B cell (primary cell): ENCODE results near the gene LSS. TPM values are rescaled to one million over a fixed set of nuclear protein-coding genes. Genes with fewer than 3 reads are reported as not detected.

Experiments used
- ATAC-seq: fragments of 200-7000 bp; cut with Tn5 transposase; one replicate; pipeline ENCODE4 v1.10.0; 2021; ENCODE audit warnings: low read depth, mild to moderate bottlenecking, moderate number of reproducible peaks, moderate library complexity
- CTCF ChIA-PET: fragments of 350-600 bp; sonication (Branson Sonifier 250); formaldehyde crosslinking; loops from one replicate; lab custom pipeline; 2021; ENCODE audit warnings: antibody characterized with exemption, inconsistent platforms; lab: Charles Lee
- POLR2A ChIA-PET: fragments of 350-600 bp; sonication (Branson Sonifier 250); formaldehyde crosslinking; loops from one replicate; lab custom pipeline; 2021; ENCODE audit warnings: antibody characterized with exemption; lab: Charles Lee
- DNase-seq: peaks from one replicate; pipeline ENCODE4 v3.0.0; 2013
- H2AFZ ChIP-seq: 2 replicates; pipeline ENCODE4 v1.6.1; 2012; ENCODE audit warnings: mild to moderate bottlenecking, low read depth, low read length; ENCODE audit not compliant: insufficient read depth, poor library complexity, severe bottlenecking
- H3K27ac ChIP-seq, 2 donors: 1 replicate in 1 of 2; 2 replicates in 1 of 2; pipeline ENCODE4 v1.5.1; 2012 to 2013; ENCODE audit warnings: low read length in 2 of 2, mild to moderate bottlenecking in 2 of 2, moderate library complexity in 1 of 2
- H3K27me3 ChIP-seq, 4 experiments: fragments of 200-600 bp in 1 of 4; sonication (generic) in 1 of 4; replicated peaks in 1 of 4; 1 replicate in 2 of 4; 2 replicates in 2 of 4; pipeline versions ENCODE4 v1.6.1 to v1.7.0; 2013 to 2016; ENCODE audit warnings: low read length in 3 of 4, mild to moderate bottlenecking in 2 of 4, mixed read lengths in 1 of 4, moderate library complexity in 1 of 4; ENCODE audit not compliant: insufficient read depth in 4 of 4, control insufficient read depth in 3 of 4; ENCODE audit errors: control extremely low read depth in 1 of 4
- H3K36me3 ChIP-seq, 2 experiments: replicated peaks in 1 of 2; 1 replicate in 1 of 2; 2 replicates in 1 of 2; pipeline versions ENCODE4 v1.6.1 to v1.7.1; 2013; ENCODE audit warnings: low read length in 1 of 2; ENCODE audit not compliant: insufficient read depth in 2 of 2, control insufficient read depth in 1 of 2; ENCODE audit errors: control extremely low read depth in 1 of 2, extremely low read depth in 1 of 2
- H3K4me1 ChIP-seq, 2 donors: fragments of 200-600 bp in 1 of 2; sonication (generic) in 1 of 2; 1 replicate in 1 of 2; 2 replicates in 1 of 2; pipeline versions ENCODE4 v1.5.1 to v1.6.1; 2013 to 2017; ENCODE audit warnings: low read length in 2 of 2; ENCODE audit not compliant: control insufficient read depth in 2 of 2, insufficient read depth in 2 of 2
- H3K4me2 ChIP-seq: replicated peaks from 2 replicates; pipeline ENCODE3; 2012; ENCODE audit warnings: mild to moderate bottlenecking, low read depth, low read length; ENCODE audit not compliant: poor library complexity, severe bottlenecking
- H3K4me3 ChIP-seq, 5 experiments: fragments of 200-600 bp in 1 of 5; sonication (generic) in 1 of 5; 1 replicate in 3 of 5; 2 replicates in 2 of 5; pipeline versions ENCODE4 v1.5.1 to v1.7.0; 2011 to 2016; ENCODE audit warnings: low read length in 4 of 5, mild to moderate bottlenecking in 4 of 5, low read depth in 2 of 5, control low read depth in 1 of 5, moderate library complexity in 1 of 5; ENCODE audit not compliant: insufficient read depth in 1 of 5; ENCODE audit errors: control extremely low read depth in 1 of 5, extremely low read depth in 1 of 5
- H3K79me2 ChIP-seq: fragments of 200-600 bp; sonication (generic); one replicate; pipeline ENCODE4 v1.6.0; 2016; ENCODE audit warnings: low read length; ENCODE audit not compliant: control insufficient read depth, insufficient read depth
- H3K9ac ChIP-seq: fragments of 200-600 bp; sonication (generic); 2 replicates; pipeline ENCODE4 v1.6.1; 2017; ENCODE audit warnings: mild to moderate bottlenecking, low read length, moderate library complexity
- H3K9me3 ChIP-seq, 3 donors: one replicate each; pipeline versions ENCODE4 v1.6.1 to v1.7.1; 2013; ENCODE audit warnings: low read length in 2 of 3; ENCODE audit not compliant: control insufficient read depth in 2 of 3, insufficient read depth in 1 of 3; ENCODE audit errors: control extremely low read depth in 1 of 3
- H4K20me1 ChIP-seq: 2 replicates; pipeline ENCODE4 v1.6.0; 2012; ENCODE audit warnings: mild to moderate bottlenecking, low read length; ENCODE audit not compliant: insufficient read depth, control insufficient read depth, poor library complexity, severe bottlenecking
- H3K27ac Mint-ChIP-seq: one replicate; pipeline ENCODE4 v1.8.0; 2021; ENCODE audit warnings: mixed read lengths
- H3K27me3 Mint-ChIP-seq: one replicate; pipeline ENCODE4 v1.8.0; 2021; ENCODE audit warnings: mixed read lengths
- H3K4me1 Mint-ChIP-seq: one replicate; pipeline ENCODE4 v1.8.0; 2021; ENCODE audit warnings: mixed read lengths
- H3K4me3 Mint-ChIP-seq: one replicate; pipeline ENCODE4 v1.8.0; 2021; ENCODE audit warnings: mixed read lengths
- H3K9me3 Mint-ChIP-seq: one replicate; pipeline ENCODE4 v1.8.0; 2022; ENCODE audit warnings: mixed read lengths; ENCODE audit not compliant: insufficient read depth
- EZH2 ChIP-seq: IDR thresholded peaks from 2 replicates; pipeline ENCODE4 v1.6.1; 2012; ENCODE audit warnings: borderline replicate concordance, low read depth, mild to moderate bottlenecking, moderate library complexity, low read length; ENCODE audit not compliant: insufficient read depth, poor library complexity, severe bottlenecking
- WGBS: methylation state at CpG from one replicate; pipeline ENCODE4 v1.1.5; 2013; ENCODE audit warnings: missing lambda C conversion rate; ENCODE audit not compliant: insufficient coverage; 5-methylcytosine and 5-hydroxymethylcytosine counted together
- intact Hi-C: fragments of 100-400 bp; cut with micrococcal nuclease; formaldehyde crosslinking; loops from one replicate; pipeline ENCODE4 v1.10.0; 2022
- polyA plus RNA-seq: library from polyadenylated mRNA; depleted of rRNA; stranded (reverse); fragments of >200 nt; gene quantifications from 2 replicates; pipeline ENCODE4 v1.2.3, GENCODE V29; 2012
- total RNA-seq, 2 donors: library from RNA; stranded (reverse); fragments of 120-200 nt in 1 of 2; gene quantifications; 1 replicate in 1 of 2; 2 replicates in 1 of 2; pipeline versions ENCODE4 v1.2.3 to v1.2.4, GENCODE V29; 2013 to 2022
- TF ChIP-seq, protein P1 (sequence below): fragments of 200-600 bp; IDR thresholded peaks from one replicate; pipeline ENCODE4 v1.8.0; 2022; ENCODE audit warnings: antibody characterized with exemption, mild to moderate bottlenecking

The LSS gene
- total and polyA plus RNA-seq, 2 donors (not counting 1 experiment from before 2014, with no cell fraction given) = 30.2 to 58.1 TPM

DNA sequence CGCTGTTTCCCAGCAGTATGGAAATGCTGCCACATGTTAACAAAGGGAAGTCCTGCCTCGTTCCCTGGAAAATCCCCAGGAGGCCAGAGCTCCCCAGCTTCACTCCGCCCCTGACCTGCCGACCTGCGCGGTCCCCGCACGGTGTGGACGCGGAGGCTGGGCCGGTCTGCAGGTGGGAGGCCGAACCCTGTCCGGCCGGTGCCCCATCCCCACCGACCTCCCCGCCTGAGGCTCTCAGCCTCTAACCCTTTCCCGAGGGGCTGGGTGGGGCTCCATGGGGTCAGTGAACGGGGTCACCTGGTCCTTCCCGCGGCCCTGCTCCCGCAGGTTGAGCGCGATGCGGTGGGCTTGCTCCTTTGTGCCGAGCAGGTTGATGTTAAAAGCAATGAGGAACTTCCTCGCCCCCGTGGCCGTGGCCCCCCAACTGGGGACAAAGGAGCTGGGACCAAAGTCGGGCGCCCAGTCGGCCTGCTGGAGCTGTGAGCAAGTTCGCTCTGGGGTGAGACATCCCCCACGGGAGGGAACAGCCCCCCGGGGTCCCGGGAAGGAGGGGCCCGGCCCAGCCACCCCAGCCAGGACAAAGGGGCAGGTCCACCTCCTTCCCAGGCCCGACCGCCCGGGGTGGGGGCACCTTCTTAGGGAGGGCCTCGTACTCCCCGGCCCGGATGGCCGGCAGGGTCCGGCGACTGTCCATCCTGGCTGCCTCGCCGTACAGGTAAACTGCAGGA is 77.1 kb downstream of the LSS start:
- ATAC-seq (no peak), DNase-seq (no peak)
- intact Hi-C loops = no loop called here
- Histone ChIP-seq H3K9ac (no peak overlapping the region), H3K36me3 (no peaks in the 10 kb centered on the region), H3K9me3 (no peaks in the 10 kb centered on the region), H3K27ac (no peak overlapping the region), H3K4me3 (no peak overlapping the region), H3K4me1 (peaks cover 0 to 5% of the 10 kb centered on the region in 2 donors), H3K27me3 (no peaks in the 10 kb centered on the region), H3K79me2 (no peaks in the 10 kb centered on the region), H2AFZ (no peak overlapping the region), H3K4me2 (no peak overlapping the region), H4K20me1 (no peaks in the 10 kb centered on the region)
- Mint-ChIP-seq H3K4me1 (no peaks in the 10 kb centered on the region), H3K4me3 (no peak overlapping the region), H3K27me3 (no peaks in the 10 kb centered on the region), H3K27ac (no peak overlapping the region), H3K9me3 (no peaks in the 10 kb centered on the region)
- WGBS = 92% methylated on average over 46 of the region's 47 CpGs
- CTCF ChIA-PET = no interaction called here
- TF ChIP-seq, protein P1, sequence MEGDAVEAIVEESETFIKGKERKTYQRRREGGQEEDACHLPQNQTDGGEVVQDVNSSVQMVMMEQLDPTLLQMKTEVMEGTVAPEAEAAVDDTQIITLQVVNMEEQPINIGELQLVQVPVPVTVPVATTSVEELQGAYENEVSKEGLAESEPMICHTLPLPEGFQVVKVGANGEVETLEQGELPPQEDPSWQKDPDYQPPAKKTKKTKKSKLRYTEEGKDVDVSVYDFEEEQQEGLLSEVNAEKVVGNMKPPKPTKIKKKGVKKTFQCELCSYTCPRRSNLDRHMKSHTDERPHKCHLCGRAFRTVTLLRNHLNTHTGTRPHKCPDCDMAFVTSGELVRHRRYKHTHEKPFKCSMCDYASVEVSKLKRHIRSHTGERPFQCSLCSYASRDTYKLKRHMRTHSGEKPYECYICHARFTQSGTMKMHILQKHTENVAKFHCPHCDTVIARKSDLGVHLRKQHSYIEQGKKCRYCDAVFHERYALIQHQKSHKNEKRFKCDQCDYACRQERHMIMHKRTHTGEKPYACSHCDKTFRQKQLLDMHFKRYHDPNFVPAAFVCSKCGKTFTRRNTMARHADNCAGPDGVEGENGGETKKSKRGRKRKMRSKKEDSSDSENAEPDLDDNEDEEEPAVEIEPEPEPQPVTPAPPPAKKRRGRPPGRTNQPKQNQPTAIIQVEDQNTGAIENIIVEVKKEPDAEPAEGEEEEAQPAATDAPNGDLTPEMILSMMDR = no peak
- POLR2A ChIA-PET = no interaction called here

DNA sequence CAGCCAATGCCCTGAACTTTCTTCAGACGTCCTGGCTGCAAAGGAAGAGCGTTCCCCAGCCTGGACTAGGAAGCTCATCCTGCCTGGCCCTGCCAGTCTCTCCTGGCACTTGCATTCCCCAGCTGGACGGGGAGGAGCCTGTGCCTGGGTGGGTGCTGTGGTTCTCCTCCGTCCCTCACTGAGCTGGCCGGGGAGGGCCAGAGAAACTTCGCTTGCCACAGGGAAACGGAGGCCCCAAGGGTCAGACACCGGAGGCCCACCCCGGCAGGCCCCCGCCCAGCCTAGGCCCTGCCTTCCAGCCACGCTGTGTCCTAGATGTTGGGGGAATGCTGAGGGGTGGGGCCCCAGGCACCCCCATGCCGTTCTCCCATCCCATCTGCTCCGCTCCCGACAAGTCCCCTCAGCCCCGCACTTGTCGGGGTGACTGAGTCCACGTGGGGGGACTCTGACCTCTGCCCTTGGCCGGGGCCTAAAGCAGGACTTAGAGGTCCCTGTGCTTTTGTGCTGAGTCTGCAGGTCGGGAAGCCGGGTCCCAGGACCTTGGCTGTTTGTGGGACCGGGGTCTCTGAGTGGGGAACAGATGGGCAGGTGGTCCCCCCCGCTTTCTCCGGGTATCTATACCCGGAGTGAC is 78.0 kb downstream of the LSS start:
- 90% methylated on average over 24 of the region's 24 CpGs for WGBS
- Mint-ChIP-seq H3K4me1 (no peaks in the 10 kb centered on the region), H3K4me3 (no peak overlapping the region), H3K27ac (no peak overlapping the region), H3K27me3 (no peaks in the 10 kb centered on the region), H3K9me3 (no peaks in the 10 kb centered on the region)
- no peaks in the 10 kb centered on the region for H3K79me2 ChIP-seq
- H3K4me3 ChIP-seq = no peak overlapping the region
- no peaks in the 10 kb centered on the region for H3K9me3 ChIP-seq
- no peak for TF ChIP-seq EZH2
- TF ChIP-seq, protein P1 = no peak
- no peak overlapping the region for H3K4me2 ChIP-seq
- H3K27me3 ChIP-seq = no peaks in the 10 kb centered on the region
- H3K36me3 ChIP-seq = no peaks in the 10 kb centered on the region
- H3K4me1 ChIP-seq = peaks cover 0 to 5% of the 10 kb centered on the region in 2 donors
- no peaks in the 10 kb centered on the region for H4K20me1 ChIP-seq
- ATAC-seq = no peak
- ChIA-PET CTCF (no interaction called here), POLR2A (no interaction called here)
- intact Hi-C loops = no loop called here
- H2AFZ ChIP-seq = no peak overlapping the region
- no peak overlapping the region for H3K27ac ChIP-seq
- DNase-seq = no peak
- no peak overlapping the region for H3K9ac ChIP-seq
